Esophagus muscularis mucosa (tissue), 4 donors: Measurements from ENCODE around the gene GOT1. TPM values are rescaled to one million over a fixed set of nuclear protein-coding genes. Genes with fewer than 3 reads are reported as not detected.

ENCODE experiments used
- DNase-seq: peaks from one replicate; pipeline ENCODE4 v3.0.0-alpha.2; 2017; ENCODE audit errors: extremely low spot score
- H3K27ac ChIP-seq, 4 donors: fragments of 200-600 bp; sonication (generic); replicated peaks in 1 of 4; 1 replicate in 3 of 4; 2 replicates in 1 of 4; pipeline ENCODE4 v1.5.1; 2016 to 2019; ENCODE audit warnings: mild to moderate bottlenecking in 1 of 4
- H3K27me3 ChIP-seq, 4 donors: fragments of 200-600 bp; sonication (generic); one replicate each; pipeline versions ENCODE4 v1.5.1 to v1.6.0; 2016 to 2019
- H3K36me3 ChIP-seq, 4 donors: fragments of 200-600 bp; sonication (generic); one replicate each; pipeline ENCODE4 v1.5.1; 2016 to 2019
- H3K4me1 ChIP-seq, 4 donors: fragments of 200-600 bp; sonication (generic); one replicate each; pipeline ENCODE4 v1.5.1; 2016 to 2019
- H3K4me3 ChIP-seq, 4 donors: fragments of 200-600 bp; sonication (generic); 1 replicate in 2 of 4; 2 replicates in 2 of 4; pipeline ENCODE4 v1.5.1; 2016 to 2019; ENCODE audit warnings: mild to moderate bottlenecking in 4 of 4, moderate library complexity in 1 of 4
- H3K9me3 ChIP-seq, 4 donors: fragments of 200-600 bp; sonication (generic); 1 replicate in 3 of 4; 2 replicates in 1 of 4; pipeline ENCODE4 v1.5.1; 2016 to 2019
- EP300 ChIP-seq: sonication (generic); formaldehyde crosslinking; IDR thresholded peaks from one replicate; pipeline ENCODE4 v1.6.1; 2017; ENCODE audit warnings: antibody characterized with exemption
- POLR2A ChIP-seq: fragments of 450-650 bp; IDR thresholded peaks from one replicate; pipeline ENCODE4 v1.6.1; 2017; ENCODE audit warnings: antibody characterized with exemption, moderate library complexity, mild to moderate bottlenecking, low read depth
- POLR2AphosphoS5 ChIP-seq, 2 donors: sonication (generic); formaldehyde crosslinking; IDR thresholded peaks; one replicate each; pipeline ENCODE4 v1.6.1; 2017; ENCODE audit warnings: antibody characterized with exemption in 2 of 2
- WGBS: methylation state at CpG from one replicate; pipeline ENCODE4 v1.1.5; 2018; 5-methylcytosine and 5-hydroxymethylcytosine counted together
- intact Hi-C: fragments of 100-400 bp; cut with DNase I; formaldehyde crosslinking; loops from one replicate; pipeline ENCODE4 v1.15.1; 2023
- total RNA-seq, 4 donors: library from RNA; depleted of rRNA; stranded (reverse); fragments of >200 nt; gene quantifications; one replicate each; pipeline versions ENCODE4 v1.1.0 to v1.2.1, GENCODE V29; 2016
- TF ChIP-seq, protein P1 (sequence below), 3 experiments: fragments of 200-600 bp in 2 of 3; fragments of 450-650 bp in 1 of 3; sonication (generic) in 2 of 3; IDR thresholded peaks; one replicate each; pipeline ENCODE4 v1.5.1; 2017 to 2019; ENCODE audit warnings: antibody characterized with exemption in 3 of 3, mild to moderate bottlenecking in 2 of 3, moderate library complexity in 1 of 3

GOT1 gene
- total RNA-seq, 4 donors from 2014 or later = 31.0 to 37.4 (median 36.0) TPM

GRCh38 chr10:99391346-99391745 lies 39.1 kb downstream of the GOT1 start:
- TF ChIP-seq EP300 (no peak), POLR2AphosphoS5 (IDR thresholded peaks at IDR 0.05) (no peak), POLR2A (no peak)
- TF ChIP-seq, protein P1, sequence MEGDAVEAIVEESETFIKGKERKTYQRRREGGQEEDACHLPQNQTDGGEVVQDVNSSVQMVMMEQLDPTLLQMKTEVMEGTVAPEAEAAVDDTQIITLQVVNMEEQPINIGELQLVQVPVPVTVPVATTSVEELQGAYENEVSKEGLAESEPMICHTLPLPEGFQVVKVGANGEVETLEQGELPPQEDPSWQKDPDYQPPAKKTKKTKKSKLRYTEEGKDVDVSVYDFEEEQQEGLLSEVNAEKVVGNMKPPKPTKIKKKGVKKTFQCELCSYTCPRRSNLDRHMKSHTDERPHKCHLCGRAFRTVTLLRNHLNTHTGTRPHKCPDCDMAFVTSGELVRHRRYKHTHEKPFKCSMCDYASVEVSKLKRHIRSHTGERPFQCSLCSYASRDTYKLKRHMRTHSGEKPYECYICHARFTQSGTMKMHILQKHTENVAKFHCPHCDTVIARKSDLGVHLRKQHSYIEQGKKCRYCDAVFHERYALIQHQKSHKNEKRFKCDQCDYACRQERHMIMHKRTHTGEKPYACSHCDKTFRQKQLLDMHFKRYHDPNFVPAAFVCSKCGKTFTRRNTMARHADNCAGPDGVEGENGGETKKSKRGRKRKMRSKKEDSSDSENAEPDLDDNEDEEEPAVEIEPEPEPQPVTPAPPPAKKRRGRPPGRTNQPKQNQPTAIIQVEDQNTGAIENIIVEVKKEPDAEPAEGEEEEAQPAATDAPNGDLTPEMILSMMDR (IDR thresholded peaks at IDR 0.05) = no peak
- no peak overlapping the region for H3K4me3 ChIP-seq
- no peak overlapping the region for H3K27ac ChIP-seq
- H3K27me3 ChIP-seq = no peaks in the 10 kb centered on the region
- WGBS = 94% methylated on average over 2 of the region's 2 CpGs
- DNase-seq = no peak
- intact Hi-C loops = no loop called here
- peaks cover 17 to 25% (median 23%) of the 10 kb centered on the region in 4 donors for H3K4me1 ChIP-seq
- peaks cover 0 to 21% (median 12%) of the 10 kb centered on the region in 4 donors for H3K36me3 ChIP-seq
- no peaks in the 10 kb centered on the region for H3K9me3 ChIP-seq

DNA sequence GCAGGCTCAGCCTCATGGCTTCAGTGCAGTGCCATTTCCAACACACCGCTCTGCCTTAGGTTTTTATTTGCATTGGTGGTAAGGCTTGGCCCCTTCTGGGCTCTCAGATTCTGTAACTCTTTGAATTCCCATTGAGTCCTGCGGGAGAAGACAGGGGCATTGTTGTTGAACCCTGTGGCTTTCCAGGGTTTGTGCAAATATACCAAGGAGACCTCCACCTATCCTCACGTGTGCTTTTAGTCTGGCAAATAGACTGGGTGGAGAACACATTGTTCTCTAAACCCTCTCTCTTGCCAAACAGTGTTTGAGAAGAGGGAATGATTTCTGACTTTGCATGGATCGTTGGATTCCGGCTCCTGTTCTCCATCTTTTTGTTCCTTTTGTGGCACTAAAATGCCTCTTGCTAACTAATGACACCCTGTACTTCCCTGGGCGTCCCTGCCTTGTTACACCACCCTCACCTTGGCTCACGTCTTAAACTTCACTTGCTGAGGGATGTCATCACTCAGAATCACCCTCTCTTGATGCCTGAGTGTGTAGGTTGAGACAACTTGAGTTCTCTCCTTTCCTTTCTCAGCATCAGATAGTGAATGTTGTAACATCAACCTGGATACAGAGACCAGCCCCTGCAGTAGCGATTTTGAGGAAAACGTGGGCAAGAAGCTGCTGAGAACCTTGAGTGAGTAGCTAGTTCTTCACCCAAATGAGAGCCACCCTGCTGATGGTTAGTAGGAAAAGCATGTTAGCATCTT lies 40.5 kb downstream of the GOT1 start:
- H3K9me3 ChIP-seq = no peaks in the 10 kb centered on the region
- H3K36me3 ChIP-seq = peaks cover 0 to 8% (median 5%) of the 10 kb centered on the region in 4 donors
- DNase-seq = no peak
- H3K27ac ChIP-seq = no peak overlapping the region
- intact Hi-C loops = loop anchor here (2.0 kb wide), 1 partner anchor 223 kb away; no protein-coding TSS in a partner anchor
- TF ChIP-seq POLR2AphosphoS5 (IDR thresholded peaks at IDR 0.05) = no peak
- no peak for TF ChIP-seq POLR2A
- TF ChIP-seq, protein P1 (IDR thresholded peaks at IDR 0.05) = no peak
- TF ChIP-seq EP300 = no peak
- H3K4me3 ChIP-seq = no peak overlapping the region
- H3K4me1 ChIP-seq = peaks cover 17 to 25% (median 23%) of the 10 kb centered on the region in 4 donors
- WGBS = 87% methylated on average over 9 of the region's 9 CpGs
- no peaks in the 10 kb centered on the region for H3K27me3 ChIP-seq

- 89% methylated on average over 7 of the region's 11 CpGs for WGBS
- no peak for TF ChIP-seq POLR2AphosphoS5 (IDR thresholded peaks at IDR 0.05)
- no peaks in the 10 kb centered on the region for H3K9me3 ChIP-seq
- DNase-seq = no peak
- intact Hi-C loops = no loop called here
- H3K27ac ChIP-seq = no peak overlapping the region
- H3K27me3 ChIP-seq = no peaks in the 10 kb centered on the region
- peaks cover 0 to 3% (median 0%) of the 10 kb centered on the region in 4 donors for H3K36me3 ChIP-seq
- peaks cover 17 to 21% (median 18%) of the 10 kb centered on the region in 4 donors for H3K4me1 ChIP-seq
- H3K4me3 ChIP-seq = no peak overlapping the region
Observed at GRCh38 chr10:99387541-99387940, 42.9 kb downstream of the GOT1 start.

GRCh38 chr10:99387071-99387470 lies 43.4 kb downstream of the GOT1 start:
- WGBS = 67% methylated on average over 4 of the region's 4 CpGs
- no peak for DNase-seq
- Histone ChIP-seq H3K4me1 (peaks cover 14 to 16% (median 15%) of the 10 kb centered on the region in 4 donors), H3K9me3 (no peaks in the 10 kb centered on the region), H3K27ac (no peak overlapping the region), H3K27me3 (no peaks in the 10 kb centered on the region), H3K4me3 (no peak overlapping the region), H3K36me3 (peaks cover 0 to 3% (median 0%) of the 10 kb centered on the region in 4 donors)
- TF ChIP-seq, protein P1 (IDR thresholded peaks at IDR 0.05) = no peak
- TF ChIP-seq EP300 (no peak), POLR2A (no peak), POLR2AphosphoS5 (IDR thresholded peaks at IDR 0.05) (no peak)
- intact Hi-C loops = no loop called here

DNA sequence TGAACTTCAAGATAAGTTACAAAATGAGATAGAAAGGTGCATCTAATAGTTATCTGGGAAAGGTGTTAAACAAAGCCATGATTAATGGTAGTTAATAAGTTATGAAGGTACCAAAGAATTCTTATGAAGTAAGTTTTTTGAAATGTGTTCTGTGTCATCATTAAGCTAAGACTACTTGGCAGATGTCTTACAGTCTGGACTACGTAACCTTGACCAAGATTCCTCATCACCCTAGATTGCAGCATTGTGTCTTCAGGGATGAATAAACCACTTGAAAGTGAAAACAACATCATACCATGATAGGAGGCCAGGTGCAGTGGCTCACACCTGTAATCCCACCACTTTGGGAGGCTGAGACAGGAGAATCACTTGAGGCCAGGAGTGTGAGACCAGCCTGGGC lies 48.2 kb downstream of the GOT1 start:
- Histone ChIP-seq H3K27me3 (no peaks in the 10 kb centered on the region), H3K36me3 (no peaks in the 10 kb centered on the region), H3K27ac (no peak overlapping the region), H3K9me3 (no peaks in the 10 kb centered on the region), H3K4me3 (no peak overlapping the region), H3K4me1 (no peaks in the 10 kb centered on the region)
- 67% methylated on average over 1 of the region's 1 CpG for WGBS
- intact Hi-C loops = no loop called here
- no peak for DNase-seq
- TF ChIP-seq, protein P1 (IDR thresholded peaks at IDR 0.05) = no peak
- TF ChIP-seq POLR2AphosphoS5 (IDR thresholded peaks at IDR 0.05) (no peak), EP300 (no peak), POLR2A (no peak)
